Measurements from ENCODE around the gene UBE2E1.
"Not testable (repeated sequence)": the region's sequence is repeated elsewhere in the genome, so short reads cannot be mapped to it uniquely, and the experiment has no call there.

The UBE2E1 gene

DNA sequence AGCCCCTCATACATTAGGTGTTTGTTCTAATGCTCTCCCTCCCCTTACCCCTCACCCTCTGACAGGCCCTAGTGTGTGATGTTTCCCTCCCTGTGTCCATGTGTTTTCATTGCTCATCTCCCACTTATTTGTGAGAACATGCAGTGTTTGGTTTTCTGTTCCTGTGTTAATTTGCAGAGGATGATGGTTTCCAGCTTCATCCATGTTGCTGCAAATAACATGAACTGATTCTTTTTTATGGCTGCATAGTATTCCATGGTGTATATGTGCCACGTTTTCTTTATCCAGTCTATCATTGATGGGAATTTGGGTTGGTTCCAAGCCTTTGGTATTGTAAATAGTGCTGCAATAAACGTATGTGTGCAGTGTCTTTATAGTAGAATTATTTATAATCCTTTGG is 43.7 kb downstream of the UBE2E1 start:
- DNase-seq (ENCODE audit: low read depth) = not testable (repeated sequence)

DNA sequence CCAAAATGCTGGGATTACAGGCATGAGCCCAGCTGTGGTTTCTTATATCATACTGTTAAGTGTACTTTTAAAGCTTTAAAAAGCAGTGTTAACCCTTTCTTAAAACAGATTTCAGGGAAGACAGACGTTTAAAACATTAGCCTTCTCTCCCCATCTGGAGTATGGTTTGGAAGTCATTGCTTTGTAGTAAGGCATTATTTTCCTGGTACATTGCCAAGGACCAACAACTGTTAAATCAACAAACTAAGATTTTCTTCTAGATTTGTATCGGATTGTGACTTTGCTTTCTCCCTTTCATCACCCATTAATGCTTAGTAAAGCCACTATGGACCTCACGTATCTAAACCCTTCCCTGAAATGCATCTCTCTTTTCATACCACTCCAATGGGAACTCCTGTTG is 50.5 kb downstream of the UBE2E1 start:
- no peak for DNase-seq (ENCODE audit: low read depth)

DNA sequence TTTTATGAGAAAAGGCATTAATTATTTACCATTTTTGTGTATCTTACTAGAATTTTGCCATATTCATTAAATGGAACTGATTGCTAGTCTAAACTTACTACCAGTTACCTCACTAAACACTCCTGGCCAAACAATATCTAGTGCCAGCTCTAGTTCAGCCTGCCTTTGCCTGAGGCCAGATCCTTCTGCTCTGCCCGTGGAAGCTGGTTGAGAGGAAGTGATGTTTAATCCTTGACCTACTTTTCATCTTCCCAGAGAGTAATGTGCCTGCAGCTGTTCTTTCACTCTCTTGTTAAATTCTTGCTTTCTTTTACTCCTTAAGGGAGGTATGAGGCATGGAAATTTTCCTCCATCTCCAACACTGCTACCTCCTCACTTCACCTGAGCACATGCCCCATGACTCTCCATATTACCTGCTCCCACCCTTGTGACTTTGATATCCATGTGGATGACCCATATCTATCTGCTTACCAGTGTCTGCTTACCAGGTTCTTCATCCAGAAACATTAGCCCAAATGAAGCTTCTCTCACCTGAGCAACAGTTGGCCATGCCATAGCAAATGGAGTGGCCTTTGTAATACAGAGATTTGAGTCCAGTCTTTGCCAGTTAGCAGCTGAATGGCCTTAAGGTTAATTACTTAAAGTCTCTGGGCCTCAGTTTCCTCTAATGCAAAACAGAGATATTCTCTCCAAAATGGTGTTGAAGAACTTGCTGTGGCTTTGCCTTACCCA is 53.4 kb downstream of the UBE2E1 start:
- no peak for DNase-seq (ENCODE audit: low read depth)

DNA sequence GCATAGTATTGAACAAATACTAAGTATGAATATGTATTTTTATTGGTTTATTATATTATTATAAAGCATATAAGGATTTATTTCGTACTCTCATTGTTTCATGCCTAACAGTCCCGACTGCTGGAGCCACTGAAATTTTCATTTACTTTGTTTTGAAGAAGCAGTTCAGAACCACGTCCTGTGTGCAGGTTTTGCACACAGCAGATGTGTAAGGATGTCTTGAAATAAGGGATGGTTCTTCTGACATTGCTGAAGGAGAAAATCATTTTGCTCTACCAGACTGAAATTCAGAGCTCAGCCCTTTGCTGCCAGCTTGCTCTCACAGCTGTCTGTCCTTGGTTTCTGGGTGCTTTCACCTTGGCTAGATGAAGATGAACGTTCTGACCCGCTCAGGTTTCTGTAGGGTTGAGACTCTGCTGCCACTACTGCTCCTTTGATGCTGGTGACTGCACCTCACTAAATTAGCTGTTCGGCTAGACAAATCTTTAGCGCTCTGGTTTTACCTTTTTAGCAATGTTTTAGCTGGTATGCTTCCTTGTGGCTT is 54.2 kb downstream of the UBE2E1 start:
- no peak for DNase-seq (ENCODE audit: low read depth)

DNA sequence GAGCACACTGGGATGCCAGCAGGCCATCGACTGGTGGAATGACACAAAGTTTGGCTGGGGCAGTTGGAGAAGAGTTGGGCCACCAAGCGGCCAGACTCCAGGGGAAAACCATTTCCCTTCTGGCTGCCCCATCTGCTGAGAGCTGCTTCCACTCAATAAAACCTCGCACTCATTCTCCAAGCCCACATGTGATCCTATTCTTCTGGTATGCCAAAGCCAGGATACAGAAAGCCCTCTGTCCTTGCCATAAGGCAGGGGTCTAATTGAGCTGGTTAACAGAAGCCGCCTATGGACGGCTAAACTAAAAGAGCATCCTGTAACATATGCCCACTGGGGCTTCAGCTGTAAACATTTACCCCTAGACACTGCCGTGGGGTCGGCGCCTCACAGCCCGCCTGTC is 55.9 kb downstream of the UBE2E1 start:
- no peak for DNase-seq (ENCODE audit: low read depth)

DNA sequence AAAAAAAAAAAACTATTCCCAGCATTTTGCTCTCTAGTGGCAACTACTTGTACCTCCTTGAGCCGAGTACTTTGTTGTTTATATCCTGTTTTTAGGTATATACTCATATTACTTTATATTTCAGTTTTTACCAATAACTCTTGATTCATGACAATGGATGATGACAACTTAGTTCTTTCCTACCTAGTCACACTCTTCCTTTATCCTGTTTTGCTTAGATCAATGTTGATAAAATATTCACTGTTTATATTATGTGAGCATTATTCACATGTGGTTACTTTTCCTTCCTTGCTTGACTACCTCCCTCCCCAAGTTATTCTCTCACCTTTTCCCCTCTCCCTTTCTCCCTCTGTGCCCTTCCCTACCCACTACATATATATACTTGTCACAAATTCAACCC is 57.3 kb downstream of the UBE2E1 start:
- no peak for DNase-seq (ENCODE audit: low read depth)

DNA sequence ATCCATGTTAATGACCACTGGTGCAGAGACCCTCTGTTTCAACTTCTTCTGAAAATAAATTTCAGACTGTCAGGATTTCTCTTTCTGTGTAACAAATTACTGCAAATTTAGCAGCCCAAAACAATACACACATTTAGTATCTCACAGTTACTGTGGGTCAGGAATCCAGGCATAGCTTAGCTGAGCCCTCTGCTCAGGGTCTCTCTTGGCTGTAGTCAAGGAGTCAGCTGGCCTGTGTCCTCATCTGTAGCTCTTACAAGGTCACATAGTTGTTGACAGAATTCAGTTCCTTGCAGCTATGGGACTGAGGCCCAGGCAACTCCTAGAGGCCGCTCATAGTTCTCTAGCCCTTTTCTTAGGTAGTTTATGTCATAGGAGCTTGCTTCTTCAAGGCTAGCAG is 59.2 kb downstream of the UBE2E1 start:
- DNase-seq (ENCODE audit: low read depth) = no peak

DNA sequence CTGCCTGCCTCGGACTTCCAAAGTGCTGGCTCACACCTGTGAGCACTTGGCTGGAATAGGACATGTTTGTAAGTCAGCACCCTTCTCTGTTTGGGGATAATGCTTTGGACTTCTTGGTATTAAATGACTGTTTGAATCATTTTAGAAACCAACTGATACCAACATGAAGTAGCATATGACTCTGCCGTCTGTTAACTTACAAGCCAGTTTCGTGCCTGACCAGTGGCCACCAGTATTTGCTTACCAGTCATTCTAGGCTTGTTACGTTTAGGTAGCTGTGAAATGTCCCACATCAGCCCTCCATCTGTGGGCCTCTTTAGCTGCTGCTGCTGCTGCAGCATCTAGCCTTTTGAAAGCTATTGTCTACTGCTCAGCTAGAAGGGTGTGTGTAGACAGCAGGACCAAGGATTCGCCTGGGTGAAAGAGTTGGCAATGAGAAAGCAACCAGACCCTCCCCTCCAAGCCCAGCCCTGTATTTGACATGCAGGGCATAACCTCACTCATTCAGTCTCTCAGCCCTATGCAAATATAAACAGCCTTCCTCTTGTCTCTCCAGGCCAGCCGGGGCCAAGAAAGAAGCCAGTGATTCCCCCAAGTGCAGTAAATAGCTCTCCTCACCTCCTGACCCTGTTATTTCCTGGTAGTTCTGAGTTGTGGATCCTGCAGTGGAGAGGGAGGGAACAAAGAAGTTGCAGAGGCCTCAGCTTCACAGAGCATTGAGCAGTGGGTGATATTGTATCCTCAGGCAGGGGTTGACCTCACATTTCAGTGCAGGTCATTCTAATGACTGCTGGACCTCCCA is 60.0 kb downstream of the UBE2E1 start:
- DNase-seq (ENCODE audit: low read depth) = no peak

DNA sequence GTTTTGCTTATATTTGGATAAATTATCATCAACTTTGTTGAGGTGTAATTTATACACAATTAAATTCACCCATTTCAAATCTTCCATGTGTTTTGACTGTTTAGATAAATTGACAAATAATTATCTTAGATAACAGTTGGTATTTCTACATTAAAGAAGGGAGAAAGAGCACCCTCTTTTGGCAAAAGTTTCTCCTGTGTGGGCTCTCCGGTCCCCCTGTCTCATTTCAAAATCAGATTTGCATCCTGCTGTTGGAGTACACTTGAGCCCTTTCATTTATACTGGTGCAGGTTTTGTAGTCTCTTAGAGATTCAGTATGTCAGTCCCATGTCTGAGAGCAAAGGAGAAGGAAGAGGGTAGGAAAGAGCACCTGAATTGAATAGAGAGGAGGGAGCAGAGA is 61.6 kb downstream of the UBE2E1 start:
- DNase-seq (ENCODE audit: low read depth) = no peak

DNA sequence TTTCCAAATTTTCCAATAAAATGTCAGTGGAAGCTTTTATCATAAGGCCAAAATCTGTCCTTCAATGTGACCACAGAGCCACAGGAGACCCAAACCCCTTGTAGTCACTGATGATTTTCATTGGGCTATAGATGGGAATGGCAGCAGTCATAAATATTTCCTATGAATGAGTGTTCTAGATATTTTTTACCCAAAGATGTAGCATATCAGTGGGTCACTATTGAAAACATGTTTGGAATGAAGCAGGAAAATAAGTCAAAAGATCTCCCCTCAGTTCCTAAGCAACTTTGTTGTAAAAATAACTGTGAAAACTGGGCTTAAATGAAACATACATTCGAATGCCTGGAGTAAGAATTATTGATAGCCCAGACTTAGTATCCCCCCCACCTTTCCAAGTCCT is 62.1 kb downstream of the UBE2E1 start:
- no peak for DNase-seq (ENCODE audit: low read depth)

DNA sequence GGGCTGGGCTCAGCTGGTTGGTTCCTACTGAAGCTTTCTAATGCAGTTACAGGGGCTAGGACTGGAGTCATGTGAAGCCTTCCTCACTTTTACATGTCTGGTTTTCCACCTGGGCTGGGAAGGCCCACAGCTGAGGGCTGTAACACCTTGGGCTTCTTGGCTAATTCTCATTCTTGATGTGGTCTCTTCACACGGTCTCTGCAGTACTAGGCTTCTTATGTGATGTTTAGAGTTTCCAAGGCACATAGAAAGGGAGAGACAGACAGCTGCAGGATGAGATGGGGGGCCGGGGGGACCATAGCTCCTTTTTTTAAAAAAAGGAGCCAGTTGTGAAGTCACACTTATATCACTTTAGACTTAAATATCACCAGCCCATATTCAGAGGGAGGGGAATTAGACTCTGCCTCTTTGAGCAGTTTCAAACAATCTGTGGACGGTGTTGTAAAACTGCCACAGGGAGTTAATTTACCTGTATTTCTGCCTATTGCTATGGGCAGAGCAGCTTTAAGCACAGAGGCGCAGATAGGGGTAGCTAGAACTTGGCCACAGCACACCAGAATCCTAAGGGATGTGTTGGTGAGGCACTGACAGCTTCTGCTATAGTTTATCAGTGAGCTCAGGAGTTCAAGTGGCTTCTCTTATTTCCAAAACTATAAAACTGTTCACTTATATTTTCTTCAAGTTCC is 64.4 kb downstream of the UBE2E1 start:
- DNase-seq (ENCODE audit: low read depth) = no peak

DNA sequence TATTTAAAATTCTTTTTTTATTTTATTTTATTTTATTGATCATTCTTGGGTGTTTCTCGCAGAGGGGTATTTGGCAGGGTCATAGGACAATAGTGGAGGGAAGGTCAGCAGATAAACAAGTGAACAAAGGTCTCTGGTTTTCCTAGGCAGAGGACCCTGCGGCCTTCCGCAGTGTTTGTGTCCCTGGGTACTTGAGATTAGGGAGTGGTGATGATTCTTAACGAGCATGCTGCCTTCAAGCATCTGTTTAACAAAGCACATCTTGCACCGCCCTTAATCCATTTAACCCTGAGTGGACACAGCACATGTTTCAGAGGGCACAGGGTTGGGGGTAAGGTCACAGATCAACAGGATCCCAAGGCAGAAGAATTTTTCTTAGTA is 64.9 kb downstream of the UBE2E1 start:
- not testable (repeated sequence) for DNase-seq (ENCODE audit: low read depth)

DNA sequence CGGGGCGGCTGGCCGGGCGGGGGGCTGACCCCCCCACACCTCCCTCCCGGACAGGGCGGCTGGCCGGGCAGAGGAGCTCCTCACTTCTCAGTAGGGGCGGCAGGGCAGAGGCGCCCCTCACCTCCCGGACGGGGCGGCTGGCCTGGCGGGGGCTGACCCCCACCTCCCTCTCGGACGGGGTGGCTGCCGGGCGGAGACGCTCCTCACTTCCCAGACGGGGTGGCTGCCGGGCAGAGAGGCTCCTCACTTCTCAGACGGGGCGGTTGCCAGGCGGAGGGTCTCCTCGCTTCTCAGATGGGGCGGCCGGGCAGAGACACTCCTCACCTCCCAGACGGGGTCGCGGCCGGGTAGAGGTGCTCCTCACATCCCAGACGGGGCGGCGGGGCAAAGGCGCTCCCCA is 65.6 kb downstream of the UBE2E1 start:
- DNase-seq (ENCODE audit: low read depth) = not testable (repeated sequence)

DNA sequence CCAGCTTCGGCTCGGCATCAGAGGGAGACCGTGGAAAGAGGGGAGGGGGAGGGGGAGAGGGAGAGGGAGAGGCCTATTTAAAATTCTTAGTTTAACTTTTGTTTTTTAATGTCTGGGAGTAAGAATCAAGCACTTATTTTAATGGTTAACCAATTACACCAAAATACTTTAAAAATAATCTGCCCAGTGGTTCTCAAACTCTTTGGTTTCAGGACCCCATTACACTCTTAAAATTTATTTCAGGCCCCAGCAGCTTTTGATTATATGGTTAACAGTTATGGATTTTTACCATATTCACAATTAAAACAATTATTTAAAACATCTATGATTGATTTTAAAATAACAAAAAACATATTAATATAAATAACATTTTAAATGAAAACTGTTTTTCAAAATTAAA is 66.6 kb downstream of the UBE2E1 start:
- no peak for DNase-seq (ENCODE audit: low read depth)

DNA sequence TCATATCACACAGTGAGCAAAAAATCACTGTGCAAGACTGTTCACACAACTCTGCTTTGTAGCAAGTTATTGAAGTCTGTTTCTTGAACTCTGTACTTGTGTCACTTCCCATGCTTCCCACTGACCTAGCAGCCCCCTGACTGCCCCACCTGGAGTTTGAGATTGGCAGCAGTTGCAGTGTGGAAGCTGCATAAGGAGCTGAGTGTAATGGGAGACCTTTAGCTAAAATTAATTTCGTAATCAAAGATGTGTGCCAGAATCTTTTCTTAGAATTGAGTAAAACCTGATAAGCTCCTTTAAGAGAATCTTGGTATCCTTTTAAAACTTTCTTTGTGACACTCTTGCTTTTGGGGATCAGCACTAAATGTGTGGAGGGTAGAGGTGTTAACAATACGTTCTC is 68.2 kb downstream of the UBE2E1 start:
- no peak for DNase-seq (ENCODE audit: low read depth)

DNA sequence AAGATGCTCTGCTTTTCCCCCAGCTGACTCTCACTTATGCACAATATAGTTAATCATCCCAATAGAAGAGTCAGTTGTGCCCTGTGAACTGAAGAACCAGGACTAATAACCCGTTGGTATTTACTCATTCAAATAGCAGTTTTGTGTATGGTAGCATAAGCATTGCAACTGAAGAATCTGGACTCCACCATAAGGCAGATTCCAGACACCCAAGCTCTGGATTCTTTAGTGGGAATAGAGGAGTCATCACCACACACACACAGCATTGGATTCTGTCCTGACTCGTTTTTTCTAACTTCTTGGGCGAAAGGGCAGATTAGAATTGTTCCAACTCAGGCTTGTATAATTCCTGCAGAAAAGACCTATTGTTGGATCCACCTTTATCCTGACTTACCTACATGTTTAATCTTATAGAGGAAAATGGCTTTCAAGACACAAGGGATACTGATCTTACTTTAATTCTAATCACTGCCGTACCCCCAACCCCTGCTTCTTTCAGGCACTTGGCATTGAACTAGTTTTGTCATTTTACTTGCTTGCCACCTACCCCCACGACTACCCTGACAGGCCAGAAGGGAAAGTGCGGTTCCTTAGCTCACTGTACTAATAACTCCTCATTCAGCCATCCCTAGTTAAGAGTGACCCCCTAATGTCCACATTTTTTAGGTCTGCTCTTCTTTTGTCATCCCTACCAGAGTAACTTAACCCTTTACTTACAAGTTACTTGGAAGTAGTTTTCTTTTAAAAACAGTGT is 68.8 kb downstream of the UBE2E1 start:
- DNase-seq (ENCODE audit: low read depth) = peak; percentile 53

DNA sequence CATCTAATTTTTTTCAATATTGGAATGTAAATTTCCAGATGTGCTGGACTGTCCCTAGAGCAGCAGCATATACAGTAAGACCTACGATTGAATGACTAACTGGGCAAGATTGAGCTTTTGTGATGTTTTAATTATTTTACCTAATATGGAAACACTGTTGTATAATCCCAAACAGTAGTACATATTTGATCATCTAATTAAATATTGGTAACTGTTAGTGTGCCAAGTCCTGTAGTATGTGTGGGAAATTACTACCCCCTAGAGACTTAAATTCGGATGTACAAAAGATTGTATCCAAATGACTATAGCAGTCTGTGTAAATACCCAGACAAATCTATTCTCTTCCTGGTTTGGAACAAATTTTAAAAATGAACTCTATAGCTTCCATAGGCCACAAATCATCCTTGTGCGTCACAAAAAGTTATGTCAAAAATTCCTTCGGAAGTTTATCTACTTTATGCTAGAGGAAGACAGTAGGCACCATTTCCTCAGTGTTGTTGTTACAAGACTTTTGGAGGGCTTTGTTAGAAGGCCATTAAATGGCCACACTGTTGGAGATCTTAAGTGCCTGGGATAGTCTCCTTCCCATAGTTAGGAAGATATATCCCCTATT is 69.5 kb downstream of the UBE2E1 start:
- no peak for DNase-seq (ENCODE audit: low read depth)

DNA sequence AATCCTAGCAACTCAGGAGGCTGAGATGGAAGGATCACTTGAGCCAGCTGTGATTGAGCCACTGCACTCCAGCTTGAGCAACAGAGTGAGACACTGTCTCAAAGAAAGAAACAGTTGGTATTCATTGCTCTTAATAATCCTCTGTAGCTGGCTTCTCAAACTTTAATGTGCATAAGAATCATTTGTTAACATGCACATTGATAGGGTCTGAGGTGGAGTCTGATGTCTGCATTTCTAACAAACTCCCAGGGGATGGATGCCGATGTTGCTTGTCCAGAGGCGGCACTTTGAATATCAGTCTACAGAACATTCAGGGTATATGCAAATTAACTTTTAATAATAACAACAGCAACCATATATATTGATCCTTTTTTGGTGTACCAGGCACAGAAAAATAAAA is 71.2 kb downstream of the UBE2E1 start:
- DNase-seq (ENCODE audit: low read depth) = no peak

DNA sequence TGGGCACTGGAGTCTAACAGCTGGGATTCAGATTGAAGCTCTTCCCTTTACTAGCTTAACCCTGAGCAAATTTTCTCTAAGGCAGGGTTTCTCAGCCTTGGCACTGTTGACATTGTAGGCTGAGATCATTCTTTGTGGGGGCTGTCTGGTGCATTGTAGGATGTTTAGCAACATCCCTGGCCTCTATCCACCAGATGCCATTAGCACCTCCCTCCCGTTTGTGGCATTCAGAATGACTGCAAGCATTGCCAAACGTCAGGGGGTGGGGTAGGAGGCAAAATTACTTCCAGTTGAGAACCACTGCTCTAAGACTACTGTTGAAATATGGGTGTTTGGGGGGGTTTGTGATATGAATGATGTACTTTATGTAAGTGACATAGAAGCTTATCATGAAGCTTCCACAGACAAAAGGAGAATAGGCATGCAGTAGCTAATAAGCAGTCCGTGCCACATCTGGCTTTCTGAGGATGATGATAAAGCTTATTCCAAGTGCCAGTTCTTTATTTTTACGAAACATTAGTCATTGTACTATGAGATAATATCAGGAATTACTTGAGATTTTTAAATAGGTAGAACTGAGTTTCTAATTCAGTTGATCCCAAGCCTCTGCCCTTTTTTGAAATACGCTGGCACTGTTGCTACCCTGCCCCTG is 71.7 kb downstream of the UBE2E1 start:
- peak; percentile 90 for DNase-seq (ENCODE audit: low read depth)

DNA sequence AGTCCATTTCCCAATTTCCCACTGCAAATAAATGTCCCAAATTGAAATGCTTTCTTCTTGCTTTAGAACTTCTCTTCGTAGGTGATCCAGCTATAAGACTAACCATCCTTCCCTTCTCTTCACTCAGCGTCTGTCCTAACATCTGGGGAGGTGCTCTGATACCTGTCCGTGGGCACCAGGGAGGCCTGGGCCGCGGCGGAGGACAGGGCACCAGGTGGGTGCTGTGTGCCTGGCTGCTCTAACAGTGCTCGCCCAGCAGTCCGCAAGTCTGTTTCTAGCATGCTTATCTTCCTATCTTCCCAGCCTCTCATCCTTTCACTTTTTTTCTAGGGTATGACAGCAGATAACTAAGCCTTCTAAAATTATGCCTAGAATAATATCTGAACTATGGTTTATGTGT is 73.7 kb downstream of the UBE2E1 start:
- no peak for DNase-seq (ENCODE audit: low read depth)

DNA sequence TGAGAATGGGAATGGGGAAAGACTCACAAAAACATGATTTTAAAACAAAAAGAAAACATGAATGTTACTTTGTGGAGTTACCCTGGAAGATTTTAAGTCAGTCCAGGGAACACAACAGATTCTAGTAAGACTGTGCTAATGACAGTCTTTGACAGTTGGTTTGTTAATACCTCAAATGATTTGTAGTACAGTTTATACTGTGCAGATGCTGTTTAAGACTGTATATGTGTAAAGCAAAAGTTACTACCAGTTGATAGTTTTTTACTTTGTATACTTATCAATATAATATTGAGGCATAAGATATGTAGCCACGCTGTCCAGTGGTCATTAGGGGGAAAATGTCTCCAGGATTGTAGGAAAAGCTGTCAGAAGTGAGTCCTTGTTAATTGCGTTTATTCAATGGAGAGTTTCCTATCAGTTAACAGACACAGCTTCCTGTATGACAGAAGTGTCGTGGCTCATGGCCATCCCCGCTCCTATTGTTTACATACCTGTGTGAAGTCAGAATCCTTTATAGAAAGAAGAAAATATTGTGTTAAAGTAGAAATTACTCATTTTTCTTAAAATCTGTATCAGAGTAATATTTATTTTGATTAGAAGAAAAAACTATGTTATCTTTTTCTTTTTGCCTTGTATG is 75.1 kb downstream of the UBE2E1 start:
- DNase-seq (ENCODE audit: low read depth) = no peak
